Ecto neural progenitor cell (in vitro differentiated cells): ENCODE measurements around the gene SYT1.
"Not testable (repeated sequence)": the region's sequence is repeated elsewhere in the genome, so short reads cannot be mapped to it uniquely, and the experiment has no call there.

Experiments used
- DNase-seq: peaks from one replicate; pipeline ENCODE4 v3.0.0-alpha.2; 2018; ENCODE audit warnings: low spot score

The SYT1 gene

DNA sequence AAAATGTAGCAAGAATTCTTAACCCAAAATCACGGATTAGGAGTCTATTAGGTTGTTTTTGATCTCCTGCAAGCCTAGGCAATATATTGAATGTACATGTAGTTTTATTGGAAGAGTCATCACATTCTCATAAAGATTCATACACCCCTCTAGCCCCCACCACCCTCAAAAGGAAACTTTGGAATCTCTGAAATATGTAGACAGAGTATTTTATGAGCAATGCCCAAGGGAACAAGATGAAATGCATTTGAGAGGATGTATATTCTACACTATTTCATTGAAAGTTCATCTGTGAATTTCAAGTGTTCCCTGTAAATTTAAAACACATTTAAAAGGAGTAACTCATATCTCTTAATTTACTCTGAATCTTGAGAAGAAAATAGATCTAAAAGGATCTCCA lies 103.7 kb downstream of the SYT1 start:
- DNase-seq: no peak

- DNase-seq: no peak
Observed at GRCh38 chr12:78970041-78970440, 105.5 kb downstream of the SYT1 start.

- DNase-seq: no peak
Observed at GRCh38 chr12:78977304-78977867, 112.8 kb downstream of the SYT1 start.

- DNase-seq: no peak
Observed at GRCh38 chr12:78994168-78994791, 129.7 kb downstream of the SYT1 start.

DNA sequence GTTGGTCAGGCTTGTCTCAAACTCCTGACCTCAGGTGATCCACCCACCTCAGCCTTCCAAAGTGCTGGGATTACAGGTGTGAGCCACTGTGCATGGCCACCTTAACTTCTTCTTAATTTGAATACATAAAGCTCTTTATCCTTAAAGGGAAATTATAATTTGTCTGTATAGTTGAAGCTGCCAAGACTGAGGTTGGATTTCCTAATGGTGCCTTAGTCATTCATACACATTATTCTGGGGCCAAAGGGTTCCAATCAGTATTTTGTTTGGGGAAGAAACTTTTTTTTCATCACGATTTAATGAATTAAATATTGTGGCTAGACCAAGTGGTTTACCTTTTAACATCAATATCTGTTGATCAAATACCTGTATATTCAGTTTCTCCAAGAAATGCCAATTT lies 135.9 kb downstream of the SYT1 start:
- no peak for DNase-seq

DNA sequence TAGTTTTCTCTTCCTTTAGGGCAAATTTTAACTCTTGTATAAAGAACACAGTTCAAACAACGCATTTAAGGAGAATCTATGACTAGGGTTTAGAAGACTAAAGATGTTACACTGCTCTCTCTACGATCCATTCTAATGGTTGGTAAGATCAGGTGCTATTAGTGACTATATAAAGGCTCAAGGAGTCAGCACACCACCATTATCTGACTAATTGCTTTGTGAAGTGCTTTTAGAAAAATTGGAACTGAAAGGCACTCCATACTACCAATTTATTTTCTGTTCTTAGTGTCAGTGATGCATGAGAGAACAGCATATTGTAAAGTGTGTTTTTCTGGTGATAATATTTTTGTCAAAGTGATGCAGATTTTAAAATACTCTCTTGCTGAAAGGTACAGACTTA lies 136.8 kb downstream of the SYT1 start:
- DNase-seq: no peak

DNA sequence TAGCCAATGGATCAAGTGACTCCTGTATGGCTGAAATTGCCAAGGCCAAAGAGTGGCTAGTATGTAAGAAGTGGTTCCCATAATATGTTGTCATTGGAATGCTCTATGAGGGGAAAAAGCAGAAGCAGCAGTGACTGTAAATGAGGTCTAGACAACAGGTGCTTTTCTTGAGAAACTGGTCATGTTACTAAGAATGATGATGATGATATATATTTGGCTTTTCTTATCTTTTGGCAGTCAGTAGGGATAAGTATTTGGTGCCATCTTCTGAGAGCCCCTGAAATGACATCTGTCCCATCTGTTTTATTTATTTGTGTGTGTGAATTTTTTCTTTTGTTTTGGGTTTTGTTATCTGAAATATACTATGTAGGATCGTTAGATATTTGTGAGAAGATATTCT lies 141.7 kb downstream of the SYT1 start:
- DNase-seq: no peak

DNA sequence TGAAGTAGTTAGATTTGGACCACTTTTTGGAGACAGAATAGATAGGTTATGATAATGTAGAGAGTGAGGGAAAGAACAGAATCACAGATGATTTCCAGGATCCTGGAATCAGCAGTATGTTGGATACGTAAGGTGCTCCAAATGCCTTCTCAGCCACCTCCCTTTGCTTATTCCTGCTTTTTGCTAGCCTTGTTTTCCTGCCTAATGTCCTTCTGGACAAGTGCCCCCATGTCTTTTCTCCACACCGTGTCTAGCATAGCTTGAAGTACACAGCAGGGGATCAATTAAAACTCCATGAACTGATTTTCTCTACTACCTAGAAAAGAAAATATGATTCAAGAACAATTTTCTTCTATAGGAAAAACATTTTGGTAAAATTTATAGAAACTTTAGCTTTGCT lies 144.0 kb downstream of the SYT1 start:
- DNase-seq: no peak

- no peak for DNase-seq
Observed at GRCh38 chr12:79012636-79013035, 148.1 kb downstream of the SYT1 start.

GRCh38 chr12:79016181-79016580 lies 151.6 kb downstream of the SYT1 start:
- no peak for DNase-seq

- no peak for DNase-seq
Observed at GRCh38 chr12:79019672-79020071, 155.1 kb downstream of the SYT1 start.

DNA sequence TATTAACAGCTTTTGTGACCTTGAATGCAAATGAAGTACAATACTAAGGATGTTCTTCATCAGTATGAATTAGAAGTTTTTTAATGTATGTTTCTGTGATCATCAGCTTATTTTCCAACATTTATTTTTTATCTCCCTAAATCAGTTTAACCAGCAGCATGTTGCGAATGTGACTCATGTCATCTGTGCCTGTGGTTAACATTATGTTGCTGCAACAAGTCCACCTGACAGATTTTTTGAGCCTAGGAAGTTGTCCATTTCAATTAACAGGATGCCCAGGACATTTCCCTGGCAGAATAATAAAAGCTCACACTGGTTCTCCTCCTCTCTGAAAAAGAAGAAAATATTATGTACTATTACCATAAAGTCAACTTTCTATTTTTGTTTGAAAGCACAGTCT lies 155.5 kb downstream of the SYT1 start:
- DNase-seq: no peak

DNA sequence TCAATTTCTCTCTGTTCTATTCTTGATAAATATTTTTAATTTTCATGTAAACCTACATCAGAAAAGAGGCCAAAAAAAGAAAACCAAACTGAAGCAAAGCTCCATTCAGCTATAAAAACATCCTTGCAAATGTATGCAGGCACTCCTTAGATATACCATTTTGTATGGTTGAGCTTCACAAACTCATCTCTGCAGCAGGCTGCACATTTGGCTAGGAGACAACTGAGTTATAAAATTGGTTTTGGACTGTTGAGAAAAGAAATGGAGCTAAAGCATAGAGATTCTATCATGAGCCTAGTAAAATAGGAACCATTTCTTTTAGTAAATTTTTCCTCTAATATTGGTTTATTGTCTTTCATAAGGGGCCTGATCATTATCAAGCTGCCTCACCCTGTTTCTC lies 156.4 kb downstream of the SYT1 start:
- DNase-seq: no peak

DNA sequence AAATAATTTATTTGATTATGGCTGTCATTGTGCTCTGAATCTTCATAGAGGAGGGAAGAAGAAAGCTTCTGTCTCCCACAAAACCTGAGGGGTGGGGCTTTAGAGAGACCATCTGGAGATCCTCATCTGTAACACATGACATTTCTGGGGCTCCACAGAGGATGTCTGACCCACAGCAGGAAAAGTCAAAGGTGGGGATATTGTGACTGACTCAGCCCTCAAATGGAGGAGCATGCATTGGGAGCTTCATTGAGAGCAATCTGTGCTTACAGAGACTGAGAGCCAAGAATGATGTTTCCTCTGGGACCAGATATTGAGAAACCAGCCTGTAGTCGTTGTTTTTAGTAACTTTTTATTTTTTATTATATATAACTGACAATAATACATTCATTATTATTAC lies 158.7 kb downstream of the SYT1 start:
- DNase-seq: no peak

DNA sequence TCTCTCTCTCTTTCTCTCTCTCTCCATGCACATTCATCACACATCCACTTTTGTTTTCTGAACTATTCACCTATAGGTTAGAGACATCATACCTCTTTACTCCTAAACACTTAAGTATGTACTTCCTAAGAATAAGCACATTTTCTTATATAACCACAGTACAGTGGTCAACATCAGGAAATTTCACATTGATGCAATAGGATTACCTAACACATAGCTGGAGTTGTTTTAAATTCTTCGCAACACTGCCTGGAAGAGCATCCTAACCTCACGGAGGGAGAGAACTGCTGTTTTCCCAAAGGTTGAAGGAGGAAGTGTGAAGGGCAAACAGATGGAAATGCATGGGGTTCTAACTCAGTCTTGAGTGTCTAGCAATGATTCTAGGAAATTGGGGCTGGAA lies 159.2 kb downstream of the SYT1 start:
- DNase-seq: no peak

DNA sequence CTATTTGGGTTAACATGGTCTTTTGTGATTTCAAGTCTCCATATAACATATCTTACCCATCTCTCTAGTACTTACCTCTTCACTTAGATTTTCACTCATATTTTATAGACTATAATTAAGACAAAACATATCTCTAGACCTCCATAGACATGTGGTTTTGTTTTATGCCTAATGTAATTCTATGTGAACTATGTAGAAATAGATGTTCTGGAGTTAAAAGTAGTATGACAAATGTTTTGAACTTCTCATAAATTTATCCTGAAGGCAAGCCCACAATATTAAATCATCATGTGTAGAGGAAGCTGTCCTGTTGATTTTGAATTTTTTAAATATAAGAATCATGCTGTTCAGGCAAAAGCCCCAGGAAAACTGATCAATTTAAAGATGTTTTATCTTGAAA lies 169.2 kb downstream of the SYT1 start:
- no peak for DNase-seq

- not testable (repeated sequence) for DNase-seq
Observed at GRCh38 chr12:79044748-79045147, 180.2 kb downstream of the SYT1 start.

GRCh38 chr12:79045149-79045703 lies 180.7 kb downstream of the SYT1 start:
- DNase-seq: peak; percentile 65

DNA sequence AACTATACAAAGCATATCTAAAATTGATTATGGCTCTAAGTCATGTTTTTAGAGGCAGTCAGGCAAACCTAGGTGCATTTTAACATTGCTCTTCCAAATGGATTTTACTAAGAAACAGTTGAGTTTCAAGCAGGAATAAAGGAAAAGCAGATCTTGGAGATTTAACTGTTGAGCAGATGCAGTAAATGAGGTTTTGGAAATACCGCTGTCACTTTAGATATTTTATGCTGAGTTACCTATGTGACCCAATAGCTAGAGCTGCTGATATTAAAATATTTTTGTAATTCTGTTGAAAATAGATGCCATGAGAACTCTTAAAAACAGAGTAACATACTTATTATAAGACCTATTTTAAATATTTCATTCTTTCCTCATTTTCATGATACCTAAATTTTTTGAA lies 181.4 kb downstream of the SYT1 start:
- DNase-seq: no peak

DNA sequence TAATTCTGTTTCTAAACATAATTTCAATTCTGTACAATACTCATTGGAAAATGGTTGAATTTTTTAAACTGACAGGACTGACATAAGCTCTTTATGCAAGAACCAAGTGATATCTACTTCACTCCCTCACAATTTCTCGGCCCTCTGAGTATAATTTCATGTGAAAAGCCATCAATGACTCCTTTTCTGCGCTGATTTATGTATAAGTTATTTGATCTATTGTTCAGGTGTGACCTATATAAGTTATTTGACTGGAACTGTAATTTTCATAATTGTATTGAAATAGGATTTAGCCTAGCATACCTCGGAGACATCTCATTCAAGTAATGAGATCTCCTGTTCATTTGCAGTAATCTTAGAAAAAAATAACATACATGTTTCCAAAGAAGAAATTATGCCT lies 184.4 kb downstream of the SYT1 start:
- DNase-seq: no peak

GRCh38 chr12:79053394-79053793 lies 188.8 kb downstream of the SYT1 start:
- DNase-seq: no peak

DNA sequence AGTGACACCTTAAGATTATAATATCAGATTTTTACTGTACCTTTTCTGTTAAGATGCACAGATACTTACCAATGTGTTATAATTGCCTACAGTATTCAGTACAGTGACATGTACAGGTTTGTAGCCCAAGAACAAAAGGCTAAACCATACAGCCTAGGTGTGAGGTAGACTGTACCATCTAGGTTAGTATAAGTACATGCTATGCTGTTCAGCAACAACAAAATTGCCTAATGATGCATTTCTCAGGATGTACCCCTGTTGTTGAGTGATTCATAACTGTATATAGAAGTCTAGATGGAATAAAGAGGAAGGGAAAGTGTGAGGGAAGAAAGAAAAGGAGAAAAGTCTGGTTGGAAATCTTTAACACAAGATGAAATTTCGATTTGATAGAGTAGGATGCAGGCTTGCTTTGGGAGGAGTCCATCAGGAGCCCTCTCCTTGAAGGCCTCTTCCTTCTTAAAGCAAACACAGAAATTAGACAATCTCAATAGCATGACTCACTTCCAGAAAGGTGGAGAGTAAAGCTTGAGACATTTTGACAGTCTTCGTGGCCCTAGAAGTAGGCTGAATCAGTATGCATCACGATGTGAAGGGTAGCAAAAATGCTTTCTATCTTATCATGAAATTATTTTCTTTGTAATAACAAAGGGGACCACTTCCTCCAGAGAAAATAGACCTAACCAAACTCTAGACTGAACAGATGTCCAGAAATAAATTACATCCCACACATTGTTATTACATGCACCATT lies 191.5 kb downstream of the SYT1 start:
- no peak for DNase-seq

DNA sequence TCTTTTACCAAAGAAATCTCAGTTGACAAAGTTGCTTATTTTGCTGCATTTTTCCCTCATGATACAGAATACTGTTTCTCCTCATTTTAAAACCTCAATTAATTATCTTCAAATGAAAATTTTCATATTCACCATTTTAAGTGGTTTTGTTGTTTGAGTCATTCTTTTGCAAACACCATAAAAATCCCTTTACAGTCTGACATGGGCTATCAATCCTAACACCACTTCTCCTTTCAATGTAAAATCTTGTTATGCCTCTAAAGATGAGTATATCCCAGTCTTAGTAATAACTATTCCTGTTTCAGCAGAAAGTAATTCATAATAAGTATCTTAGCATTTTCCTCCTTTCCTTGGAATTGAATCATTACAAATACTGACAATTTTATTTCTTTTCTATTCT lies 192.2 kb downstream of the SYT1 start:
- no peak for DNase-seq
